ENCODE measurements around the gene LAMA2. TPM values are rescaled to one million over a fixed set of nuclear protein-coding genes. Genes with fewer than 3 reads are reported as not detected.

The LAMA2 gene
- total and polyA plus RNA-seq, 2 donors (not counting 3 experiments of a cell fraction or from before 2014, with no cell fraction given): 0.51 to 0.75 TPM

- intact Hi-C loops (cut with micrococcal nuclease): no loop called here
- H3K36me3 ChIP-seq (ENCODE audit: control insufficient read depth in 2 of 2, extremely low read depth in 1 of 2, insufficient read depth in 2 of 2, low read length in 2 of 2): no peaks in the 10 kb centered on the region
Measured at GRCh38 chr6:129292836-129293235, 409.9 kb downstream of the LAMA2 start.

More at GRCh38 chr6:129292836-129293235, 409.9 kb downstream of the LAMA2 start:
- H2AFZ ChIP-seq (ENCODE audit: low read depth, low read length): no peak overlapping the region
- dilution Hi-C loops (cut with MboI; ENCODE audit: extremely low pct_ligation_motif_present, low sequenced_read_pairs): no loop called here
- H3K9me1 ChIP-seq (replicated peaks; ENCODE audit: control insufficient read depth, extremely low read depth, insufficient read depth, low read length): no peaks in the 10 kb centered on the region
- H4K20me1 ChIP-seq (replicated peaks; ENCODE audit: control insufficient read depth, extremely low read depth, insufficient read depth, low read length): no peaks in the 10 kb centered on the region
- TF ChIP-seq GATA2 (IDR thresholded peaks at IDR 0.05; ENCODE audit: insufficient read depth, insufficient read length, low read depth, low read length): no peak
- no peak for TF ChIP-seq JUN (IDR thresholded peaks at IDR 0.05; ENCODE audit: borderline replicate concordance, insufficient read depth, insufficient read length, low read depth)
- TF ChIP-seq EZH2 (IDR thresholded peaks at IDR 0.05; ENCODE audit: borderline replicate concordance, low read depth, low read length, severe bottlenecking): no peak
- no peak for TF ChIP-seq MAX (IDR thresholded peaks at IDR 0.05; ENCODE audit: insufficient read depth, insufficient read length)
- no peak for TF ChIP-seq POLR2AphosphoS5 (IDR thresholded peaks at IDR 0.05; ENCODE audit: insufficient read depth, low read depth, low read length)
- no peak for TF ChIP-seq CTCF (IDR thresholded peaks at IDR 0.05; ENCODE audit: extremely low read depth in 1 of 2, insufficient read depth in 1 of 2, low read depth in 1 of 2, low read length in 2 of 2)
- no peak for TF ChIP-seq POLR2A (IDR thresholded peaks at IDR 0.05; ENCODE audit: low read depth, low read length)
- no peak for TF ChIP-seq FOS (IDR thresholded peaks at IDR 0.05; ENCODE audit: borderline replicate concordance, insufficient read depth, low read length)
- TF ChIP-seq MYC (IDR thresholded peaks at IDR 0.05; ENCODE audit: low read depth, low read length): no peak
- no peak overlapping the region for H3K27ac ChIP-seq (ENCODE audit: insufficient read depth, low read depth, low read length)
- no peak overlapping the region for H3K4me2 ChIP-seq (ENCODE audit: insufficient read depth, low read length)
- H3K4me3 ChIP-seq (replicated peaks in 1 of 3; ENCODE audit: insufficient read depth in 1 of 3, low read depth in 1 of 3, low read length in 3 of 3): no peak overlapping the region
- no peak for DNase-seq (ENCODE audit: low read depth, low spot score)
- no peaks in the 10 kb centered on the region for H3K9me3 ChIP-seq (replicated peaks; ENCODE audit: control insufficient read depth, insufficient read depth, low read length)
- POLR2A ChIA-PET: no interaction called here
- BruUV-seq (replicated peaks): no TSS peak
- CTCF ChIA-PET: no interaction called here
- H3K4me1 ChIP-seq (ENCODE audit: control insufficient read depth, extremely low read depth, insufficient read depth, low read length): no peaks in the 10 kb centered on the region
- H3K9ac ChIP-seq (replicated peaks; ENCODE audit: extremely low read depth, insufficient read depth, low read length): no peak overlapping the region
- FAIRE-seq: no peak
- no peaks in the 10 kb centered on the region for H3K79me2 ChIP-seq (ENCODE audit: control insufficient read depth, insufficient read depth, low read length)
- peaks cover 3 to 9% of the 10 kb centered on the region in 2 experiments for H3K27me3 ChIP-seq (ENCODE audit: control insufficient read depth in 2 of 2, insufficient read depth in 2 of 2, low read length in 2 of 2)

Measured in endothelial cell of umbilical vein (primary cell).